ENCODE data around the gene RAB40C.

DNA sequence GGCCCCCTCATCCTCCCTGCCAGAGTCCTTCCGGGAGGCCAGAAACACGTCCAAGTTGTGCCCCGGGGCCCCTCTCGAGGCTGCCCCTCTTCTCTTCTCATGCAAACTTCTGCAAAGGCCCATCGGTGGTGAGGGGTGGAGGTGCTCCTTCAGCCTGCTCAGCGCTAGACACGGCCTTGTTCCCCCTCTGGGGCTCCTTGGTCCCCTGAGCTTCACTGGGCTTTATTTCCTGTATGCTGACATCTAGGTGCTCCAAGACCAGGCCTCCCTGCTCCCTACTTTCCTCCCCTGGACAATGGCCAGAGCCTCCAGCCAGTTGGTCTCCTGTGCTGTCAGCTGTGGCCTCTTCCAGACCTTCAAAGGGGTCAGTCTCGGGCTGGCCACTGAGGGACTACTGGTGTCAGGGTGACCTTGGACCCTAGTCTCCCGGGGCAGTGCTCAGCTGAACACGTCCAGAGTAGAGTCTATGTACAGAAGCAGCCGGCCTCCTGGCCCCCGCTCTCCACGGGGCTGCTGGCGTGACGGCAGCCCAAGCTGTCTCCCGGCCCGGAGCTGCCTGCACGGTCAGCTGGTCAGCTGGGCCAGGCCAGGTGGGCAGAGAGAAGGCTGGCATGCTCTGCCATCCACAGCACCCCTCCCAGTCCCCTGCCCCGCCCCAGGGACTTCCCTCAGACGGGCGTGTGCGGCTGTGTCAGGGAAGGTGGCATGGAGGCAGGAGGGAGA lies 31.4 kb upstream of the RAB40C start:
- TF ChIP-seq CBFB (CRISPR knock-in tag; IDR thresholded peaks at IDR 0.05; ENCODE audit: low read depth), result no peak
- no peak for TF ChIP-seq CTCF (IDR thresholded peaks at IDR 0.05)
- no peak for TF ChIP-seq FOXK1 (CRISPR knock-in tag; IDR thresholded peaks at IDR 0.05)
- no peak for TF ChIP-seq ZBTB21 (CRISPR knock-in tag; IDR thresholded peaks at IDR 0.05; ENCODE audit: borderline replicate concordance)
- TF ChIP-seq NR1H2 (CRISPR knock-in tag; IDR thresholded peaks at IDR 0.05), result no peak
- TF ChIP-seq, protein P1, sequence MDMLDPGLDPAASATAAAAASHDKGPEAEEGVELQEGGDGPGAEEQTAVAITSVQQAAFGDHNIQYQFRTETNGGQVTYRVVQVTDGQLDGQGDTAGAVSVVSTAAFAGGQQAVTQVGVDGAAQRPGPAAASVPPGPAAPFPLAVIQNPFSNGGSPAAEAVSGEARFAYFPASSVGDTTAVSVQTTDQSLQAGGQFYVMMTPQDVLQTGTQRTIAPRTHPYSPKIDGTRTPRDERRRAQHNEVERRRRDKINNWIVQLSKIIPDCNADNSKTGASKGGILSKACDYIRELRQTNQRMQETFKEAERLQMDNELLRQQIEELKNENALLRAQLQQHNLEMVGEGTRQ (CRISPR knock-in tag; IDR thresholded peaks at IDR 0.05), result no peak
- TF ChIP-seq GABPB1 (CRISPR knock-in tag; IDR thresholded peaks at IDR 0.05), result no peak
- TF ChIP-seq SP1 (CRISPR knock-in tag; conservative IDR thresholded peaks at IDR 0.05), result no peak
- no peak for TF ChIP-seq TCF7 (CRISPR knock-in tag; IDR thresholded peaks at IDR 0.05; ENCODE audit: low read depth)
- no peak for TF ChIP-seq CREM (CRISPR knock-in tag; IDR thresholded peaks at IDR 0.05)
- TF ChIP-seq ESRRA (CRISPR knock-in tag; IDR thresholded peaks at IDR 0.05; ENCODE audit: borderline replicate concordance), result no peak
- TF ChIP-seq NR3C1 (CRISPR knock-in tag; conservative IDR thresholded peaks at IDR 0.05; ENCODE audit: low read depth), result no peak

Measured in WTC11 (cell line).